Tibial nerve (tissue), 4 donors: ENCODE data around the gene HAVCR2. TPM values are rescaled to one million over a fixed set of nuclear protein-coding genes. Genes with fewer than 3 reads are reported as not detected.

Source experiments
- DNase-seq, 2 donors: peaks; one replicate each; pipeline ENCODE4 v3.0.0-alpha.2; 2019; ENCODE audit warnings: low spot score in 2 of 2
- H3K27ac ChIP-seq, 4 donors: fragments of 200-600 bp; sonication (generic) in 3 of 4; one replicate each; pipeline ENCODE4 v1.5.1; 2017 to 2019; ENCODE audit warnings: mild to moderate bottlenecking in 1 of 4
- H3K27me3 ChIP-seq, 2 donors: fragments of 200-600 bp; sonication (generic) in 1 of 2; one replicate each; pipeline versions ENCODE4 v1.5.1 to v1.6.0; 2017 to 2019
- H3K36me3 ChIP-seq, 3 donors: fragments of 200-600 bp; sonication (generic); one replicate each; pipeline ENCODE4 v1.5.1; 2018 to 2019
- H3K4me1 ChIP-seq, 4 donors: fragments of 200-600 bp; sonication (generic) in 3 of 4; one replicate each; pipeline ENCODE4 v1.5.1; 2017 to 2019
- H3K4me3 ChIP-seq, 4 donors: fragments of 200-600 bp; sonication (generic) in 3 of 4; one replicate each; pipeline ENCODE4 v1.5.1; 2017 to 2019; ENCODE audit warnings: mild to moderate bottlenecking in 1 of 4, moderate library complexity in 1 of 4
- H3K9me3 ChIP-seq, 4 donors: fragments of 200-600 bp; sonication (generic) in 3 of 4; one replicate each; pipeline ENCODE4 v1.5.1; 2017 to 2019
- CTCF ChIP-seq, 5 experiments: fragments of 200-600 bp in 3 of 5; fragments of 450-650 bp in 2 of 5; sonication (generic) in 3 of 5; IDR thresholded peaks; one replicate each; pipeline ENCODE4 v1.5.1; 2016 to 2019; ENCODE audit warnings: antibody characterized with exemption in 5 of 5, mild to moderate bottlenecking in 3 of 5, moderate library complexity in 2 of 5
- EP300 ChIP-seq, 2 donors: sonication (generic); formaldehyde crosslinking; IDR thresholded peaks; one replicate each; pipeline ENCODE4 v1.6.1; 2017; ENCODE audit warnings: antibody characterized with exemption in 2 of 2, mild to moderate bottlenecking in 1 of 2
- POLR2A ChIP-seq, 2 donors: fragments of 450-650 bp; IDR thresholded peaks; one replicate each; pipeline ENCODE4 v1.6.1; 2017; ENCODE audit warnings: antibody characterized with exemption in 2 of 2, mild to moderate bottlenecking in 2 of 2, moderate library complexity in 2 of 2
- WGBS, 2 donors: methylation state at CpG; one replicate each; pipeline ENCODE4 v1.1.5; 2018; 5-methylcytosine and 5-hydroxymethylcytosine counted together
- total RNA-seq, 4 donors: library from RNA; depleted of rRNA; stranded (reverse); fragments of >200 nt; gene quantifications; one replicate each; pipeline ENCODE4 v1.1.0, GENCODE V29; 2016

The HAVCR2 gene
- 10 to 100 TPM in 3 of 4 donors, 1 to 10 TPM in 1; 7.7 to 32.1 (median 13.8) TPM for total RNA-seq

- peak in 1 of 2 donors; percentile 47 for DNase-seq
- Histone ChIP-seq H3K4me3 (peak within 1 kb of the TSS in 1 of 4 donors; percentile 39), H3K27me3 (no peaks in the 10 kb centered on the region), H3K4me1 (no peaks in the 10 kb centered on the region), H3K27ac (peak within 1 kb of the TSS in 3 of 4 donors; percentile 44 to 64 (median 62)), H3K9me3 (no peaks in the 10 kb centered on the region), H3K36me3 (no peaks in the 10 kb centered on the region)
- WGBS, 2 donors, result 56 to 72% methylated on average over 4 of the region's 4 CpGs
- peak in 1 of 2 donors; percentile 58 for TF ChIP-seq EP300 (IDR thresholded peaks at IDR 0.05)
- no peak for TF ChIP-seq CTCF (IDR thresholded peaks at IDR 0.05)
- no peak for TF ChIP-seq POLR2A (IDR thresholded peaks at IDR 0.05)
These were observed at the start of gene HAVCR2 for GRCh38 chr5:157108976-157109375. Gene HAVCR2, minus strand, starts transcription at chr5:157109044. Its CDS starts 61 bp downstream, at chr5:157108983.

GRCh38 chr5:157157293-157157891 is 48.5 kb upstream of the HAVCR2 start:
- WGBS, 2 donors, result 19 to 26% methylated on average over 1 of the region's 1 CpG
- no peak for DNase-seq

GRCh38 chr5:157155297-157155696 is 46.5 kb upstream of the HAVCR2 start:
- no peaks in the 10 kb centered on the region for H3K27me3 ChIP-seq
- no peak overlapping the region for H3K4me3 ChIP-seq
- no peaks in the 10 kb centered on the region for H3K4me1 ChIP-seq
- no peak for DNase-seq
- no peak for TF ChIP-seq EP300 (IDR thresholded peaks at IDR 0.05)
- TF ChIP-seq POLR2A (IDR thresholded peaks at IDR 0.05), result no peak
- no peak for TF ChIP-seq CTCF (IDR thresholded peaks at IDR 0.05)
- no peaks in the 10 kb centered on the region for H3K9me3 ChIP-seq
- 86 to 87% methylated on average over 3 of the region's 3 CpGs for WGBS, 2 donors
- no peak overlapping the region for H3K27ac ChIP-seq
- no peaks in the 10 kb centered on the region for H3K36me3 ChIP-seq

More at GRCh38 chr5:157157293-157157891, 48.5 kb upstream of the HAVCR2 start:
- H3K27ac ChIP-seq, result no peak overlapping the region
- TF ChIP-seq POLR2A (IDR thresholded peaks at IDR 0.05), result no peak
- no peak for TF ChIP-seq CTCF (IDR thresholded peaks at IDR 0.05)
- TF ChIP-seq EP300 (IDR thresholded peaks at IDR 0.05), result no peak
- no peaks in the 10 kb centered on the region for H3K4me1 ChIP-seq
- H3K27me3 ChIP-seq, result no peaks in the 10 kb centered on the region
- H3K36me3 ChIP-seq, result no peaks in the 10 kb centered on the region
- H3K4me3 ChIP-seq, result no peak overlapping the region
- no peaks in the 10 kb centered on the region for H3K9me3 ChIP-seq

GRCh38 chr5:157150995-157151394 is 42.2 kb upstream of the HAVCR2 start:
- Histone ChIP-seq H3K36me3 (no peaks in the 10 kb centered on the region), H3K4me1 (peaks cover 0 to 4% (median 2%) of the 10 kb centered on the region in 4 donors), H3K27me3 (no peaks in the 10 kb centered on the region), H3K4me3 (no peak overlapping the region), H3K9me3 (no peaks in the 10 kb centered on the region), H3K27ac (no peak overlapping the region)
- no peak for DNase-seq
- TF ChIP-seq CTCF (IDR thresholded peaks at IDR 0.05) (no peak), EP300 (IDR thresholded peaks at IDR 0.05) (no peak), POLR2A (IDR thresholded peaks at IDR 0.05) (no peak)
- WGBS, 2 donors, result 86 to 88% methylated on average over 3 of the region's 3 CpGs

- peak; percentile 42 to 92 for DNase-seq
- H3K4me3 ChIP-seq, result no peak overlapping the region
- H3K27me3 ChIP-seq, result no peaks in the 10 kb centered on the region
These were observed 40.1 kb upstream of the HAVCR2 start for GRCh38 chr5:157148734-157149615.

More at GRCh38 chr5:157148734-157149615, 40.1 kb upstream of the HAVCR2 start:
- H3K36me3 ChIP-seq, result no peaks in the 10 kb centered on the region
- H3K27ac ChIP-seq, result no peak overlapping the region
- TF ChIP-seq POLR2A (IDR thresholded peaks at IDR 0.05) (no peak), CTCF (IDR thresholded peaks at IDR 0.05) (peak; percentile 70 to 88 (median 83))
- 76 to 77% methylated on average over 14 of the region's 14 CpGs for WGBS, 2 donors
- H3K4me1 ChIP-seq, result peaks cover 0 to 5% (median 2%) of the 10 kb centered on the region in 4 donors
- no peaks in the 10 kb centered on the region for H3K9me3 ChIP-seq
